H9 (cell line): ENCODE measurements around the gene RASL10B. TPM values are rescaled to one million over a fixed set of nuclear protein-coding genes. Genes with fewer than 3 reads are reported as not detected.

Experiments
- DNase-seq: peaks from one replicate; pipeline ENCODE4 v3.0.0-alpha.2; 2017
- H2AFZ ChIP-seq: one replicate; pipeline ENCODE4 v1.6.1; 2013; ENCODE audit warnings: mild to moderate bottlenecking, low read length, control low read depth, moderate library complexity
- H2AK5ac ChIP-seq: 2 replicates; pipeline ENCODE4 v1.6.1; 2013; ENCODE audit warnings: low read length, control low read depth, mixed read lengths; ENCODE audit not compliant: insufficient read length
- H2BK120ac ChIP-seq: one replicate; pipeline ENCODE4 v1.6.1; 2013; ENCODE audit warnings: low read depth, mild to moderate bottlenecking, low read length, control low read depth, inconsistent platforms; ENCODE audit not compliant: poor library complexity, severe bottlenecking
- H2BK12ac ChIP-seq: 2 replicates; pipeline ENCODE4 v1.6.1; 2013; ENCODE audit warnings: low read length, control low read depth, mixed read lengths, low read depth; ENCODE audit not compliant: insufficient read length
- H2BK15ac ChIP-seq: 2 replicates; pipeline ENCODE4 v1.6.1; 2013; ENCODE audit warnings: low read depth, low read length, control low read depth
- H2BK20ac ChIP-seq: one replicate; pipeline ENCODE4 v1.6.1; 2013; ENCODE audit warnings: low read depth, mild to moderate bottlenecking, low read length, control low read depth, inconsistent platforms; ENCODE audit not compliant: poor library complexity, severe bottlenecking
- H2BK5ac ChIP-seq: 2 replicates; pipeline ENCODE4 v1.6.1; 2013; ENCODE audit warnings: low read length, control low read depth, mixed read lengths; ENCODE audit not compliant: insufficient read length
- H3K14ac ChIP-seq: 2 replicates; pipeline ENCODE4 v1.6.1; 2013; ENCODE audit warnings: low read length, control low read depth; ENCODE audit not compliant: insufficient read depth
- H3K18ac ChIP-seq: 2 replicates; pipeline ENCODE4 v1.6.1; 2013; ENCODE audit warnings: low read depth, mild to moderate bottlenecking, mixed read lengths, low read length, control low read depth; ENCODE audit not compliant: insufficient read length
- H3K23ac ChIP-seq: 2 replicates; pipeline ENCODE4 v1.6.1; 2013; ENCODE audit warnings: low read length, control low read depth, mixed read lengths, low read depth; ENCODE audit not compliant: insufficient read length
- H3K23me2 ChIP-seq: 2 replicates; pipeline ENCODE4 v1.6.1; 2013; ENCODE audit warnings: low read depth, mild to moderate bottlenecking, mixed read lengths, low read length, control low read depth; ENCODE audit not compliant: insufficient read length, poor library complexity, severe bottlenecking
- H3K27ac ChIP-seq: 2 replicates; pipeline ENCODE4 v1.5.1; 2013; ENCODE audit warnings: low read length, control low read depth, mixed read lengths, low read depth; ENCODE audit not compliant: insufficient read length
- H3K27me3 ChIP-seq: 2 replicates; pipeline ENCODE4 v1.6.1; 2013; ENCODE audit warnings: low read length, control low read depth, inconsistent platforms; ENCODE audit not compliant: insufficient read depth
- H3K4ac ChIP-seq: 2 replicates; pipeline ENCODE4 v1.6.1; 2013; ENCODE audit warnings: low read depth, mild to moderate bottlenecking, control low read depth, inconsistent platforms, low read length, moderate library complexity
- H3K4me1 ChIP-seq: 2 replicates; pipeline ENCODE4 v1.6.1; 2013; ENCODE audit warnings: low read length, control low read depth, inconsistent platforms; ENCODE audit not compliant: insufficient read depth
- H3K4me2 ChIP-seq: 2 replicates; pipeline ENCODE4 v1.6.1; 2013; ENCODE audit warnings: low read length, control low read depth, mixed read lengths; ENCODE audit not compliant: insufficient read length, insufficient read depth
- H3K56ac ChIP-seq: 2 replicates; pipeline ENCODE4 v1.6.1; 2013; ENCODE audit warnings: low read depth, mild to moderate bottlenecking, mixed read lengths, low read length, control low read depth; ENCODE audit not compliant: insufficient read length
- H3K79me1 ChIP-seq: 2 replicates; pipeline ENCODE4 v1.6.1; 2013; ENCODE audit warnings: low read depth, mild to moderate bottlenecking, moderate library complexity, low read length, control low read depth, inconsistent platforms; ENCODE audit not compliant: insufficient read depth, poor library complexity, severe bottlenecking
- H3K79me2 ChIP-seq: 2 replicates; pipeline ENCODE4 v1.6.1; 2013; ENCODE audit warnings: low read length, control low read depth, inconsistent platforms; ENCODE audit not compliant: insufficient read depth
- H3K9ac ChIP-seq: 2 replicates; pipeline ENCODE4 v1.6.1; 2013; ENCODE audit warnings: low read length, control low read depth, mixed read lengths; ENCODE audit not compliant: insufficient read length; ENCODE audit errors: extremely low read depth
- H3K9me3 ChIP-seq: one replicate; pipeline ENCODE4 v1.6.1; 2013; ENCODE audit warnings: low read depth, low read length, inconsistent platforms; ENCODE audit not compliant: control insufficient read depth
- H3T11ph ChIP-seq: one replicate; pipeline ENCODE4 v1.6.1; 2013; ENCODE audit warnings: mild to moderate bottlenecking, low read length, control low read depth, inconsistent platforms
- H4K20me1 ChIP-seq: one replicate; pipeline ENCODE4 v1.6.1; 2013; ENCODE audit not compliant: control insufficient read depth, insufficient read length, insufficient read depth
- H4K5ac ChIP-seq: 2 replicates; pipeline ENCODE4 v1.6.1; 2013; ENCODE audit warnings: low read depth, mild to moderate bottlenecking, mixed read lengths, low read length, control low read depth; ENCODE audit not compliant: insufficient read length
- H4K8ac ChIP-seq: replicated peaks from 2 replicates; pipeline ENCODE4 v1.6.1; 2013; ENCODE audit warnings: low read length, control low read depth, mixed read lengths, low read depth; ENCODE audit not compliant: insufficient read length
- H4K91ac ChIP-seq: 2 replicates; pipeline ENCODE4 v1.6.1; 2013; ENCODE audit warnings: low read depth, mild to moderate bottlenecking, moderate library complexity, mixed read lengths, low read length, control low read depth; ENCODE audit not compliant: insufficient read length
- H3K27ac Mint-ChIP-seq, 3 experiments: 2 replicates in 2 of 3; 3 replicates in 1 of 3; pipeline ENCODE4 v1.8.0; 2020 to 2021; ENCODE audit warnings: mixed read lengths in 3 of 3, mild to moderate bottlenecking in 1 of 3, moderate library complexity in 1 of 3
- H3K27me3 Mint-ChIP-seq: 2 replicates; pipeline ENCODE4 v1.8.0; 2021; ENCODE audit warnings: low read depth, mild to moderate bottlenecking, moderate library complexity, mixed read lengths
- H3K36me3 Mint-ChIP-seq, 3 experiments: 2 replicates in 2 of 3; 3 replicates in 1 of 3; pipeline ENCODE4 v1.8.0; 2020 to 2021; ENCODE audit warnings: low read depth in 3 of 3, mixed read lengths in 3 of 3; ENCODE audit not compliant: insufficient read depth in 1 of 3
- H3K4me1 Mint-ChIP-seq, 2 experiments: 2 replicates each; pipeline ENCODE4 v1.8.0; 2020; ENCODE audit warnings: mixed read lengths in 2 of 2
- H3K4me3 Mint-ChIP-seq, 2 experiments: 2 replicates in 1 of 2; 3 replicates in 1 of 2; pipeline ENCODE4 v1.8.0; 2020 to 2021; ENCODE audit warnings: mild to moderate bottlenecking in 2 of 2, mixed read lengths in 2 of 2, moderate library complexity in 1 of 2
- H3K9me3 Mint-ChIP-seq, 2 experiments: 2 replicates in 1 of 2; 3 replicates in 1 of 2; pipeline ENCODE4 v1.8.0; 2020; ENCODE audit warnings: mild to moderate bottlenecking in 2 of 2, mixed read lengths in 2 of 2, moderate library complexity in 1 of 2
- total RNA-seq: library from RNA; stranded (reverse); gene quantifications from 2 replicates; pipeline ENCODE4 v1.2.1, GENCODE V29; 2021
- TF ChIP-seq, protein P1 (sequence below): fragments of 200-600 bp; sonication (generic); conservative IDR thresholded peaks from 3 replicates; pipeline ENCODE4 v1.8.0; 2021; ENCODE audit warnings: antibody characterized with exemption, mild to moderate bottlenecking

Gene RASL10B
- total RNA-seq, 1 experiment from 2014 or later, result 15.9 TPM

DNA sequence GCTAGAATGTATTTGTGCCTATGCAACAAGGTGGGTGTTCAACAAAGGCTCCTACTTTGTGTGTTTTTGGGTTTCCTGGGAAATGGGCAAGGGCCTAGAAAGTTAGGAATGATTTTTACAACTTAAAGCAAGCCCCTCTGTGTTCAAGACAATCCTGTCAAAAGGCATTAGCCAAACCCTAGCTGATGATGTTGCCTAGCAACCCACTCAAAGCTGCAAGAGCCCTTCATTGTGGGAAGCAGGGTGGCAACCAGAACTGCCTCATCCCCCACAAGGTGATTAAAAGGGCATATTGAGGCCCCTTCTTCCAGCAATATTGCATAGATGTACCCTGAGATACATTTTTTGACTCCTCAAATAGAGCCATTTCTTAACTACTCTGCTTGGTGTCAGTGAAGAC lies 16.0 kb upstream of the RASL10B start:
- Mint-ChIP-seq H3K36me3 (peaks cover 8 to 38% (median 29%) of the 10 kb centered on the region in 3 experiments; a peak in 6 of 7 replicates), H3K27ac (no peak overlapping the region), H3K27me3 (no peaks in the 10 kb centered on the region), H3K9me3 (no peaks in the 10 kb centered on the region), H3K4me1 (no peaks in the 10 kb centered on the region), H3K4me3 (no peak overlapping the region)
- no peak overlapping the region for H3K27ac ChIP-seq
- no peaks in the 10 kb centered on the region for H3K4me1 ChIP-seq
- H2BK120ac ChIP-seq, result no peak overlapping the region
- H3K4ac ChIP-seq, result no peak overlapping the region
- TF ChIP-seq, protein P1, sequence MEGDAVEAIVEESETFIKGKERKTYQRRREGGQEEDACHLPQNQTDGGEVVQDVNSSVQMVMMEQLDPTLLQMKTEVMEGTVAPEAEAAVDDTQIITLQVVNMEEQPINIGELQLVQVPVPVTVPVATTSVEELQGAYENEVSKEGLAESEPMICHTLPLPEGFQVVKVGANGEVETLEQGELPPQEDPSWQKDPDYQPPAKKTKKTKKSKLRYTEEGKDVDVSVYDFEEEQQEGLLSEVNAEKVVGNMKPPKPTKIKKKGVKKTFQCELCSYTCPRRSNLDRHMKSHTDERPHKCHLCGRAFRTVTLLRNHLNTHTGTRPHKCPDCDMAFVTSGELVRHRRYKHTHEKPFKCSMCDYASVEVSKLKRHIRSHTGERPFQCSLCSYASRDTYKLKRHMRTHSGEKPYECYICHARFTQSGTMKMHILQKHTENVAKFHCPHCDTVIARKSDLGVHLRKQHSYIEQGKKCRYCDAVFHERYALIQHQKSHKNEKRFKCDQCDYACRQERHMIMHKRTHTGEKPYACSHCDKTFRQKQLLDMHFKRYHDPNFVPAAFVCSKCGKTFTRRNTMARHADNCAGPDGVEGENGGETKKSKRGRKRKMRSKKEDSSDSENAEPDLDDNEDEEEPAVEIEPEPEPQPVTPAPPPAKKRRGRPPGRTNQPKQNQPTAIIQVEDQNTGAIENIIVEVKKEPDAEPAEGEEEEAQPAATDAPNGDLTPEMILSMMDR, result no peak
- H3K4me2 ChIP-seq, result no peak overlapping the region
- no peak overlapping the region for H3K56ac ChIP-seq
- no peaks in the 10 kb centered on the region for H3K79me1 ChIP-seq
- H2AK5ac ChIP-seq, result no peak overlapping the region
- DNase-seq, result no peak
- H4K8ac ChIP-seq, result no peak overlapping the region
- no peak overlapping the region for H2BK12ac ChIP-seq
- H2BK15ac ChIP-seq, result no peak overlapping the region
- H3T11ph ChIP-seq, result no peak overlapping the region
- no peak overlapping the region for H3K14ac ChIP-seq
- H3K9me3 ChIP-seq, result no peaks in the 10 kb centered on the region
- H3K23me2 ChIP-seq, result no peaks in the 10 kb centered on the region
- H3K18ac ChIP-seq, result no peak overlapping the region
- no peak overlapping the region for H4K5ac ChIP-seq
- H3K9ac ChIP-seq, result no peak overlapping the region
- H4K20me1 ChIP-seq, result no peaks in the 10 kb centered on the region
- H3K79me2 ChIP-seq, result 0 out of 2 replicates have a peak, but pooled peaks cover 2% of the 10 kb centered on the region
- no peak overlapping the region for H2BK20ac ChIP-seq
- H3K27me3 ChIP-seq, result no peaks in the 10 kb centered on the region
- no peak overlapping the region for H2AFZ ChIP-seq
- H4K91ac ChIP-seq, result no peak overlapping the region
- no peak overlapping the region for H3K23ac ChIP-seq
- no peak overlapping the region for H2BK5ac ChIP-seq
